Inferior parietal cortex (tissue), 1 donor: Measurements from ENCODE around the gene CCNT2.
A peak's percentile ranks its signal among the peaks of the same experiment; 100 is the strongest.
"Not testable (repeated sequence)": the region's sequence is repeated elsewhere in the genome, so short reads cannot be mapped to it uniquely, and the experiment has no call there.

Source experiments
- DNase-seq: peaks from one replicate; pipeline ENCODE4 v3.0.0-alpha.2; 2016; ENCODE audit errors: extremely low spot score

Gene CCNT2

GRCh38 chr2:134918526-134919340 lies at the start of gene CCNT2:
Gene CCNT2, plus strand, starts transcription at chr2:134918822. Its CDS starts 33 bp downstream, at chr2:134918855.
- peak; percentile 98 for DNase-seq

- DNase-seq = no peak
Observed at GRCh38 chr2:134869946-134870736, 48.5 kb upstream of the CCNT2 start.

GRCh38 chr2:134873152-134873551 lies 45.5 kb upstream of the CCNT2 start:
- no peak for DNase-seq

GRCh38 chr2:134875309-134875708 lies 43.3 kb upstream of the CCNT2 start:
- no peak for DNase-seq

GRCh38 chr2:134882773-134883172 lies 35.8 kb upstream of the CCNT2 start:
- DNase-seq = no peak

- no peak for DNase-seq
Observed at GRCh38 chr2:134883552-134884293, 34.9 kb upstream of the CCNT2 start.

GRCh38 chr2:134884435-134884834 lies 34.2 kb upstream of the CCNT2 start:
- no peak for DNase-seq

GRCh38 chr2:134892282-134893035 lies 26.2 kb upstream of the CCNT2 start:
- DNase-seq = no peak

- DNase-seq = no peak
Observed at GRCh38 chr2:134897932-134898331, 20.7 kb upstream of the CCNT2 start.

GRCh38 chr2:134899204-134899603 lies 19.4 kb upstream of the CCNT2 start:
- no peak for DNase-seq

GRCh38 chr2:134900151-134900550 lies 18.5 kb upstream of the CCNT2 start:
- no peak for DNase-seq

- DNase-seq = not testable (repeated sequence)
Observed at GRCh38 chr2:134903701-134904100, 14.9 kb upstream of the CCNT2 start.

GRCh38 chr2:134905168-134905567 lies 13.5 kb upstream of the CCNT2 start:
- no peak for DNase-seq

GRCh38 chr2:134906726-134907125 lies 11.9 kb upstream of the CCNT2 start:
- no peak for DNase-seq

GRCh38 chr2:134907441-134908116 lies 11.0 kb upstream of the CCNT2 start:
- DNase-seq = not testable (repeated sequence)

- no peak for DNase-seq
Observed at GRCh38 chr2:134910763-134911399, 7.7 kb upstream of the CCNT2 start.

- DNase-seq = no peak
Observed at GRCh38 chr2:134911400-134911785, 7.2 kb upstream of the CCNT2 start.

- DNase-seq = no peak
Observed at GRCh38 chr2:134912361-134912760, 6.3 kb upstream of the CCNT2 start.

- DNase-seq = no peak
Observed at GRCh38 chr2:134917360-134917865, 1.2 kb upstream of the CCNT2 start.

- DNase-seq = peak; percentile 86
Observed at GRCh38 chr2:134917888-134918525, 615 bp upstream of the CCNT2 start.
